GM19025 (cell line): Measurements from ENCODE around the gene TMEM255B.

Experiments used
- ATAC-seq: cut with Tn5 transposase; IDR thresholded peaks from one replicate; pipeline ENCODE4 v1.9.1; 2021; ENCODE audit warnings: mild to moderate bottlenecking, low read depth, moderate library complexity; ENCODE audit not compliant: unreplicated experiment

TMEM255B gene

DNA sequence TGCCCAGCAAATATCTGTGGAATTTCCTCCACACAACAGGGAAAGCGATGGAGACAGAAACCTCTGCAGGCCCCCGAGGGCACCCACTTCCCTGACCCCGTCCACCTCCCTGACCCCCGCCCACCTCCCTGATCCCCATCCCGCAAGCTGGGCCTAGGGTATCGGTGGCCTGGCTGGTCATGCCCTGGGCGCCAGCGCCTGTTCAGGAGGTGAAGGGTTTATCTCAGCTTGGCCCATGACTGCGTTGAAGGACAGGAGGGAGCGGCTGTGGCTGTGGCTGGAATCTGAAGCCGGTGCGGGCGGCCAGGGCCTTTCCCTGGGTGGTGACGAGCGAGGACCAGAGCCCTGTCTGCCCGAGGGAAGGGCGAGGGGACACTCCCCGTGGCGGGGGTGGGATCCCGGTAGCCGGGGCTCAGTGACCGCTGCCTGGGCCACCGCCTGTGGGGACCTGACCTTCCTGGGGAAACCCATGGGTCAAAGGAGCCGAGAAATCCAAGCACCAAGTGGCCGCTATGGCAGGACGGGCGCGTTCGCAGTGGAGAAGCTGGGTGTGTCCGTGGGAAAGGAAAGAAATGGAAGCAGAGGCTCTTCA lies 84.1 kb downstream of the TMEM255B start:
- ATAC-seq: no peak

DNA sequence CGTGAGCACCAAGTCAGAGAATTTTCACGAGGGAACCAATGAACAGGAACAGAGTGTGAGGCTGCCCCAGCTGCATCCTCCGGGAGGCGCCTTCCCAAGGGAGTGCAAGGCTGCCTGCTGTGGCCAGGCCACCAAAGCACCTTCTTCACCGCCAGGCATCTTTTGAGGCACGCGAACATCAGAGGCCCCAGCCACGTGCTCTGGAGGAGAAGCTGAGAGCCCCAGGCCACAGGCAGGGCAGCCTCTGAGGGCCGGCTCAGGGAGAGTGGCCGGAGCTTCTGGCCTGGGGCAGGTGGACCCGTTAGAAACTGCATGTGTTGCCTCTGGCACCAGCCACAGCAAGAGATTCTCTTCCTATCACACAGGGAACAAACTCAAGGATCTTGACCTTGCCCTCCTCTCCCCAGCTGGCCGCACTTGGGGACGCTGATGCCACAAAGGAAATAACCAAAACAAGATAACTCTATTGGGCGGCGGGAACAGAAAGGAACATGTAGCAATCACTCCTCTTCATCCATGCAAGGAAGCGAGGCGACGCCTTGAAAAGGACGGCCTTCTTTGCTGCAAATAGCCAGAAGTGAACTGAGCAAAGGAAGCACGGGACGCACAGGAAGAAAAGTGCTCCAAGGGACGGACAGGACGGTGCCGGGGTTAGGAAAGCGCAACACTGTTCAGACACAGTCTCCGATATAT lies 85.0 kb downstream of the TMEM255B start:
- ATAC-seq: no peak

DNA sequence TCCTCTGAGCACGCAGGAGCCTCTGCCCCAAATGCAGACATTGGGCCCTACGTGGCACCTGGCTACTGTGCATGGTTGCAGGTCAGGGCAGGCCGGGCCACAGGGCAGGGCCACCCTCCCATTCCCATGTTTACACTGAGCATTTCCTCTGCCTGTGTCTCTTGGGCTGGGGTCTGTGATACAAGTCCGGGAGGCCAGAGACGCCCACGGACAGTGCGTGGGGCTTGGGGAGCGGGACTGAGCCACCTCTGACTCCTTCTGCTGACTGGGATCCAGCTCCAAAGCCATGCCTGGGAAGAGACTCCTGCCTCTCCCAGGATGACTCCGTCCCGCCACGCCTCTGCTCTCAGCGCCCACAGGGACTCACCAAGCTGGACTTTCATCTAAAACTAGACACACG lies 86.0 kb downstream of the TMEM255B start:
- ATAC-seq: no peak

DNA sequence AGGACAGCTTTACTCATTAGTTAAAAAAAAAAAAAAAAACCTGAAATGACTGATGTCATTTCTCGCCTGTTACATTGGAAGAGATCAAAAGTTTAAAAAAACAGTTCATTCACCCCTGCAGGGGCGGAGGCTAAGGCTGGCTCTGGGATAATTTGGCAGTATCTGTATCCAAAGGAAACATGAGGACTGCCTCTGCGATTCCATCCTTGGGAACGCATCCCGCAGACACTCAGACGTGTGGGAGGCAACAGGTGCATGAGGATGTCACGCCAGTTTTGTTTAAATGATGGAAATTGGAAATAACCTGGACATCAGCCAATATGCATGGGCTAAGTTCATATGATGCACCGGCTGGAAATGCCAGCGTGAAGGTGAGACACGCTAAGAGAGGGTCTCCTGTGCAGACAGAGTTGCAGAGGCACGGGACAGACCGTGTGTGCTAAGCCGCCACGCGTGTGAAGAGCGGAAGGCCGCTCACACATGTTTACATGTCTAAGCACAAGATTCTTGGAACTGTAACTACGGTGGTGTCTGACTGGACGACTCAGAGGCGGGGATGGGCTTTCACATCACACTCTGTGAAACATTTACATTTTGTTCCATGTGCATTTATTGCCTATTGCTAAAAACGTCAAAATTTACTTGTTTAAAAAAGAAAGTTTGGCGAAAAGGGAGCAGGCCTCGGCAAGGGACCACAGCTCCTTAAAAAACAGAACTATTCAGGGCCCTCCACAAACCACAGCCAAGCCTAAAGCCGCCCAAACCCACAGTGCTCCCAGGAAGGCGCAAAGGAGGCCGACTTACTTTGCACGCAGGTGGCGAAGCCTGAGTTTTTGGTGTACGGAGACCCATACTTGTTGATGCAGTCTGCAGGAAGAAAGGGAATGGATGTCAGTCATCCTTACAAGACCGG lies 87.0 kb downstream of the TMEM255B start:
- ATAC-seq: no peak

DNA sequence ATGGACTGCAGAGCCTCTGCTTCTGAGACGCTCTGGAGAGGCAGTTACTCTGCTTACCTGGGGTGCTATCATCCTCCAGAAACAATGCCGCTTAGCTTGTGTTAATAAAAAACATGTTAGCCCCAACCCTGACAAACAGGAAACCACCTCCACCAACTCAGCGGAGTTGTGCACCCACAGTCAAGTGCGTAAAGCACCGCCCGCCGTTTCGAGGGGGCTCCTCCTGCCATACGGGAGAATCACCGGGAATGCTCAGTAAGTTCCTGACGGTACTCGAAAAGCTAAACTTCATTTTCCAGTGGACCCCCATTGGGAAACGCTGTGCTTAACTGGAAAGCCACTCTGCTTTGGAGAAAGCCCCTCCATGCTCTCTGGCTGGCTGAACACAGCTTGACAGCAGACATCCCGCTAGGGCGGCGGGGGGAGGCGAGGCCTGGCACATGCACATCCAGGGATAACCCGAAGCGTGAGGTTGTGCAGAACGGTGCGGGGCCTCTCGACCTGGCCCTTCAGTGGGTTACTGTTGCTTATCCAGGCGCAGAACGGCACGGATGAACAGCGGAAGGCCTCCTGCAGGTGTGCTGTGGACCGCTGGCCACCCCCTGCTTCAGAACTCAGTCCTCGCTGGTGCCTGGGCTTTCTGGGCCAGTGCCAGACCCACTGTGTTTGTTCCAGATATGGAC lies 87.8 kb downstream of the TMEM255B start:
- ATAC-seq: no peak

DNA sequence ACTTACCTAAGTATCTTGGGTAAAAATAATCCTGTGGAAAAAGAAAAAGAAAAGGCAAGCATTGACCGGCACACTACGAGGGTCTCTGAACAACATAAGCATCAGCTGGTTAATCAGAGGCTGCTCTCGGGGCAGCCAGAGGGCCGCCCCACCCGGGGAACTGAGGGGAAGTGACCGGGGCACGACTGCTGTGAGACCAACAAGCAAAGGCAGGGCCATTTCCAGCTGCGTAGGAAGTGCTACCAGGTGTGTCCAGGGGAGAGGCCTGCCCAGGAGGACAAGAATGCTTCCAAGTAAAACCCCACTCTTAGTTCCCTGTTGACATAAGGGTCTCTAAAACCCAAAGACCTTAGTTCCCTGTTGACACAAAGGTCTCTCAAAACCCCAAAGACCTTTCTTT lies 89.0 kb downstream of the TMEM255B start:
- no peak for ATAC-seq

DNA sequence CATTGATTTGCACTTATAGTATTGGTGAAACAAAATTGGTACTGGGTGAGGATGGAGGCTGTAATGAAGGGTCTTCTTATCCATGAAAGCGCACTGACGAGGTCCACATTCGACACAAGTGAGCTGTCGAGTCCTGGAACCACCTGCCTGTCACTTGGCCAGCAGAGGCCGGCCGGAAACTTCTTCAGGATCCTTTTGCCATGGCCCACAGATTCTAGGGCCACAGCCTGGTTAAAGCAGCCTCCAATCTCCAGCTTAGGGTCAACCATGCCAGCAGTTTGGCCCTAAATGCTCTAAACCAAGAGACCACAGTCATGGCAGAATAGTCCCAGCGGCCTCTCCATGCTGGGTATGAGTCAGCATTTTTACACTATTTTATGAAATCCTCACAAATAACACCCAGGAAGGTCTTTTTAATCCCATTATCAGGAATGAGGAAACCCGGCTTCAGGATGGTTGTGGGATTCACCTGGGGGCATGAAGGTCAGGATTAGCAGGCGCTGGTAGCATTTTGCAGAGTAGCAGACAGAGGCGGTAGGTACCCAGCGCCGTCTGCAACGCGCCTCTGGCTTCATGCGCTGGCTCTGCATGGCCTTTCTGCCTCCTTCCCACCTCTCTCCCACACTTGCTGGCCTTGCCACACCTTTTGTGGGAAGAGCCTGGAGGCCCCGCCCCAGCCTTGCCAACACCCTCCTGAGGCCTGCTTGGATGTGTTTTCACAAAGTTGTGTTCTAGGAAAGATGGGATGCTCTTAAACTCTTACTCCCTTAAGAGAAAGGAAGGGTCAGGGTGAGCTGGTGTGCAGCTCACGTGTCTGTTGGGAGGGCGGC lies 89.6 kb downstream of the TMEM255B start:
- no peak for ATAC-seq

DNA sequence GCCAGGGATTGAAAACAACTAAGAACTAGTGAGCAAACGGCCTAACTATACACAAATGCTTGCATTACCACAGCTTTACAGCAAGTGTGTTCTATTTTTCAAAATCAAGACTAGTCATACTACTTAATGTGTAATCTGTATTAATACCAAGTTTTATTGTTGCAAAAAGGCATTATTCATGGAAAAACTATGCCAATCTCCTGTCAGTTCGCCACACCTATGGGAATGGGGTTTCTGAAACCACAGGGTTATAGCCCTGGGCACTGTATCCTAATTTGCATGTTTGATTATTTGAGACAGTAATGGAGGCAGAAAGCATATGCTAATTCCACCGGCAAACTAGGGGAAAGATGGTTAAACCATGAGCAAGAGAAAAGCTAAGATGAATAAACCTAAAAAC lies 90.5 kb downstream of the TMEM255B start:
- ATAC-seq: no peak

DNA sequence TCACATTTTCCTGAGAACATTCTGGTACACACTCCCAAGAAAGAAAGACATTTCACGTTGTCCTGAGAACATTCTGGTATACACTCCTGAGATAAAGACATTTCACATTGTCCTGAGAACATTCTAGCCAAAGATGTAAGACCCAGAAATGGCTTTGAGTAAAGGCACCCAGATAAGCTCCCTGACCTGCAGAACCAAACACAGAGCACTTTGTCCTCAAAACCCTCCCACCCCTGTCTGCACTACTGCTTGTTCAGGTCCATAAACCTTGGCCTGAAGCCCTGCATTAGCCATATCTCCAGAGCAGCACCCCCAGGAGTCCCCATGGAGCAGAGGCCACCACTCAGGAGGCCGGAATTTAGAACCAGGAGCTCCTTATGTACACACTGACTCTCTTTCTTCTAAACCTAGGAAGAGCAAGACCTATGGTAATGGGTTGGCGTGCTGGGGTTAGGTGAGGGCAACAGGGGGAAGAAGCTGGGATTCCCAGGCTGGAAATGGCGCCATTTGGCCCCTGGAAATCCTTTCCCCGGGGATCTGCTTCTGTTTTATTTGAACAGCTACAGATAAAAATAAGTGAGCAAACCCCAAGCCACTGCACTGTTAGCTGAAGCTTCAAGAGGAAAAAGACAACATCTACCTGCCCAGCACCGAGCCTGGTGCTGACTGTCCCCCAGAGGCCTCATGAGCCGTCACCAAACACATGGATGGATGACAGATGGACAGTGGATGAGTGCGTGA lies 91.1 kb downstream of the TMEM255B start:
- no peak for ATAC-seq

DNA sequence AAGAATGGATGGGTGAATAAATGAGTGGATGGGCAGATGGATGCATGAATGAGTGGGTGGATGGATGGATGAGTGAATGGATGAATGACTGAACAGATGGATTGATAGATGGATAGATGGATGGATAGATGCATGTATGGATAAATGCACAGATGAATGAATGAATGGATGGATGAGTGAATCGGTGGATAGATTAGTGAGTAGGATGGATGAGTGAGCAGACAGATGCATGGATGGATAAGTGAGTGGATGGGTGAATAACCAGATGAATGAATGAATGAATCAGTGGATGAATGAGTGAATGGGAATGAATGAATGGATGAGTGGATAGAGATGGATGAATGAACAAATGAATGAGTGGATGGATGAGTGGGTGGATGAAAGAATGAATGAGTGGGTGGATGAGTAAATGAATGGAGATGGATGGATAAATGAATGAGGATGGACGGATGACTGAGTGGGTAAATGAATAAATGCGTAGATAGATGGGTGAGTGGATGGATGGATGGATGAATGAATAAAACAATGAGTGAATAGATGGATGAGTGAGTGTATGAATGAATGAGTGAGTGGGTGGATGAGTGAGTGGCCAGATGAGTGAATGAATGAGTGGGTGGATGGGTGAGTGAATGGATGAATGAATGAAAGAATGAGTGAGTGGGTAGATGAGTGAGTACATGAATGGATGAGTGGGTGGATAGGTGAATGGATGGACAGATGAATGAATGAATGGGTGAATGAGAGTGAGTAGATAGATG lies 91.9 kb downstream of the TMEM255B start:
- no peak for ATAC-seq

DNA sequence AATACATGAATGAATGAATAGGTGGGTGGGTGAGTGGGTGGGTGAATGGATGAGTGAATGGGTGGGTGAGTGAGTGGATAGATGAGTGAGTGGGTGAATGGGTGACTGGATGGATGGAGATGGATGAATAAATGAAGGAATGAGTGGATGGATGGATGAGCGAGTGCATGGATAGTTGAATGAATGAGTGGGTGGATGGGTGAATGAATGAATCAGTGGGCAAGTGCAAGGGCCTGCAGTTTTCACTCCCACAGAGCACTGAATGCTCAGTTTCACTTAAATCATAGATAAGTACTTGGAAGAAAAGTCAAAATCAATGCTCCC lies 92.4 kb downstream of the TMEM255B start:
- ATAC-seq: no peak

DNA sequence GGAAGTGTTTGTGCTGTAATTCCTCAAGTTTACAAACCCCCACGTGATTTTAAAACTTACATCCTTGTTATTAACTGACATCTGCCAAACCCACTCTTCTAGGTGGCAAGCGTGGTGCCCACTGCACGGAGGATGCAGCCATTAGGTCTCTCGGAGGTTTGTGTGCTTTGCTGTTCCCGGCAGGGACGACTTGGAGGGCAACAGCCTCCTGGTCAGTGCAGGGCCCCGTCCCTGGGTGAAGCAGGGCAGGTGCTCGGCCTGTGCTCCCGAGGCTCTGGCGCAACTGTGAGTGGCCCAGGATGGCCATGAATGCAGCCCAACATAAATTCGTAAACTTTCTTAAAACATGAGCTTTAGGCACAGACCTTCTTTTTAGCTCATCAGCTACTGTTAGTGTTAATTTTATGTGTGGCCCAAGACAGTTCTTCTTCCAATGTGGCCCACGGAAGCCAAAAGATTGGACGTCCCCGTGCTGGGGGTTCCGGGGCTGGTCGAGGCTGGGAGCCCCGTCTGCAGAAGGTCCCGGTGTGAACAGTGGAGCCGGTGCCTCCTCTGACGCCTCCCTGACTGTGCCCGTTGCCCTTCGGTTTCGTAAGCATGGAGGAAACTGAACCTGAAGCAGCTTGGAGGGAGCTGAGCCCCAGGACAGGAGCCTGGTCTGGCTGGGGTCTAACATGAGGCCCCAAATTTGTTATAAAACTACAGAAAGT lies 93.0 kb downstream of the TMEM255B start:
- no peak for ATAC-seq

DNA sequence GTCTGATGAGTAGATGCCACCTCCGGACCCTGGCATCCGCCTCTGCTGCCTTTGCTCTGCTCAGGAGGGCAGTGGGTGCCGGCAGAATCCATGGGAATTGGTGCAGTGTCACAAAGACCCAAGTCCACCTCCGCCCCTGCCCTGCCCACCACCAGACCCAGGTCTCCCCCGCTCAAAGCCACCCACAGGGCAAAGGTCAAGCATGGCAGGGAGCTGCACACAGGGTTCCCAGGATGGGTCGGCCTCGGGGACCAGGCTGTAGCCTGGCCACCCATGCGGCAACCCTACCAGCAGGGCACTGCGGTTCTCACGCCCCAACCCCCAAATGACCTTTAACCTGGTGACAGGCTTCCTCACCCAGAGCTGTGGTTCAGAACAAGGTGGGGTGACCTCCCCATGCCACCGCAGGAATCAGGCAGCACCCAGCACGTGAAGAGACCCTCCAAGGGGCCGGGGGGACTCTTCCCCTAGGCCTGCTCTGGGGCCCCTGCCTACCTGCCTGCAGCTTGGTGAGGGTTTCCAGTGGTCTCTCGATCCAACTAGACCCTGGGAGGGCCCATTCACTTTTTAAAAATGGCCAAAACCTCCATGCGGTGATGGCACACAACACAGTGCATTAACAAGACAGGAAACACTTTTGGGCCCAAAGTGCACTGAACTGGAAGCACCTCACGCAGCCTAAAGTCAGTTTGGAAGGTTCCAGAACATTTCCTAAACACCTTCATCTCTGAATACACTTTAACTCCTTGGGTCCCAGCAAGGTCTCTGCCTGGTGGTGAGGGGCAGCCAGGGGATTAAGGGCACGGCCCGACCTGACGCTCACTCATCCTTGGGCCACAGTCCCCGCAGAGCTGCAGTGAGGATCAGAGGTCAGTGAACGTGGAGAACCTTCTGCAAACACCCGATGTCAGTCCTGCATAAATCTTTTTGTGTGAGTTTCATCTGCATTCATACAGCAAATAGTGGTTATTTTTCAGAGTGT lies 93.8 kb downstream of the TMEM255B start:
- no peak for ATAC-seq

DNA sequence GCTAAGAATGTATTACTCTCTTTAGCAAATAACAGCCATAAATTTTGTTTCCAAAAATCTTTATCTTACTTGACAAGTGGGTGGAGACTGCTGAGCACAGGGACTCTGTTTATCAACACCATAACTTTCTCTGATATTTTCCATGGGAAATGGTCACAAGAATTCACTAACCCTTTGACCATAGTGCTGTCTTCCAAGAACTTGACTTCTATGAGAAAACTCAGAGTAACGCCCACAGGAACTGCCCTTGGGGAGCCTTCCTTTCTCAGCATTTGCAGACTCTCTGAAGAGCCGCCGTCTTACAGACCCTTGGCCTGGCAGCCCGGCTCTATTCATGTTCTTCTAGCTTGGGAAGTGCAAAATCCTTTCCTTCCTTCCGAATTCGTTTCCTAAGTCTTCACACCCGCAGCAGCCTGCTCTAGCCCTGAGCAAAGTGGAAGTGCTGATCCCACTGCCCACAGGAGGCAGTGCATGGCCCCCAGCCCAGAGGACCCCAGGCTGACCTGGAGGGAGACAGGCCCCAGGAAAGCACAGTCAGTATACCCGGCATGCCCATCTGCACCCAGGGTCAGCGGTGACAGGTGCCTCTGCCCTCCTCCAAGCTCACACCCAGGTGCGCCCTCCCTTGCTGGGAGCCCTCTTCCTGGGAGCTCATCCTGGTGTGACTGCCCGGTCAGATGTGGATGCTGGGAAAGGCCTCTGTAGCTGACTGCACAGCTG lies 94.7 kb downstream of the TMEM255B start:
- ATAC-seq: no peak

DNA sequence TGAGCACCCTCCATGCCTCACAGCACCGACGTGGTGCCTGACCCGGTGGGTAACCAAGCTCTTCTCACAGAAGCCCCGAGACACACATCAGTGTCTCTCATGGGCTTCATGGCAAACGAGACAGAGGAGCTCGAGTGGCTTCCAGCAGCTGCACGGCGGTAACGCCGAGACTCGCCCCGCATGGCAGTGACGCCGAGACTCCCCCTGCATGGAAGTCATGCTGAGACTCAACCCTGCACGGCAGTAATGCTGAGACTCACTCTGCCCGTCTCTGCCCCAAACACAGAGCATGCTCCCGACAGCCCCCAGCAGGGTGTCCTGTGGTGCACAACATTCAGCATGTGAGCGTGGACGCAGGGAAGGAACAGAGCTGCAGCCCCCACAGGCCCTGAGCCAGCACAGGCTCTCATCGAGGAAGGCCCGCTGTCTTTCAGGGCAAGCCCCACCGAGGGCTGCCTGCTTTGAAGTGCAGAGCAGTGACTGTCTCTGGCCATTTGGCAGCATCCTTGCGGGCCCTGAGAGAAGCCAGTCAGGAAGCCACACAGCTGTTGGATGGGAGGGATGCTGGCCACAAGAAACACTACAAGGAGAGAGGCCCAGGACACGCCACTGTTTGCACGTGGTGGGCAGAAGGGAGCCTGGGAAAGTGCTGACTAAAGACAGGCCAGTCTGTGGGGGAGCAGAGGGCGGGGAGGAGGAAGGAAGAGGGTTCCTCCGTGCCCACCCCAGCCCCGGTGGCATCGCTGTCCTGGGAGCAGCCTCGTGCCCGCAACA lies 95.4 kb downstream of the TMEM255B start:
- ATAC-seq: no peak
